ENCODE data around the gene PIK3C2A. TPM values are rescaled to one million over a fixed set of nuclear protein-coding genes. Genes with fewer than 3 reads are reported as not detected.
A peak's percentile ranks its signal among the peaks of the same experiment; 100 is the strongest.
"Not testable (repeated sequence)": the region's sequence is repeated elsewhere in the genome, so short reads cannot be mapped to it uniquely, and the experiment has no call there.

Gene PIK3C2A, protein sequence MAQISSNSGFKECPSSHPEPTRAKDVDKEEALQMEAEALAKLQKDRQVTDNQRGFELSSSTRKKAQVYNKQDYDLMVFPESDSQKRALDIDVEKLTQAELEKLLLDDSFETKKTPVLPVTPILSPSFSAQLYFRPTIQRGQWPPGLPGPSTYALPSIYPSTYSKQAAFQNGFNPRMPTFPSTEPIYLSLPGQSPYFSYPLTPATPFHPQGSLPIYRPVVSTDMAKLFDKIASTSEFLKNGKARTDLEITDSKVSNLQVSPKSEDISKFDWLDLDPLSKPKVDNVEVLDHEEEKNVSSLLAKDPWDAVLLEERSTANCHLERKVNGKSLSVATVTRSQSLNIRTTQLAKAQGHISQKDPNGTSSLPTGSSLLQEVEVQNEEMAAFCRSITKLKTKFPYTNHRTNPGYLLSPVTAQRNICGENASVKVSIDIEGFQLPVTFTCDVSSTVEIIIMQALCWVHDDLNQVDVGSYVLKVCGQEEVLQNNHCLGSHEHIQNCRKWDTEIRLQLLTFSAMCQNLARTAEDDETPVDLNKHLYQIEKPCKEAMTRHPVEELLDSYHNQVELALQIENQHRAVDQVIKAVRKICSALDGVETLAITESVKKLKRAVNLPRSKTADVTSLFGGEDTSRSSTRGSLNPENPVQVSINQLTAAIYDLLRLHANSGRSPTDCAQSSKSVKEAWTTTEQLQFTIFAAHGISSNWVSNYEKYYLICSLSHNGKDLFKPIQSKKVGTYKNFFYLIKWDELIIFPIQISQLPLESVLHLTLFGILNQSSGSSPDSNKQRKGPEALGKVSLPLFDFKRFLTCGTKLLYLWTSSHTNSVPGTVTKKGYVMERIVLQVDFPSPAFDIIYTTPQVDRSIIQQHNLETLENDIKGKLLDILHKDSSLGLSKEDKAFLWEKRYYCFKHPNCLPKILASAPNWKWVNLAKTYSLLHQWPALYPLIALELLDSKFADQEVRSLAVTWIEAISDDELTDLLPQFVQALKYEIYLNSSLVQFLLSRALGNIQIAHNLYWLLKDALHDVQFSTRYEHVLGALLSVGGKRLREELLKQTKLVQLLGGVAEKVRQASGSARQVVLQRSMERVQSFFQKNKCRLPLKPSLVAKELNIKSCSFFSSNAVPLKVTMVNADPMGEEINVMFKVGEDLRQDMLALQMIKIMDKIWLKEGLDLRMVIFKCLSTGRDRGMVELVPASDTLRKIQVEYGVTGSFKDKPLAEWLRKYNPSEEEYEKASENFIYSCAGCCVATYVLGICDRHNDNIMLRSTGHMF (N-terminal part only)
- polyA plus RNA-seq (2012; ENCODE audit: low read depth, missing spikeins) = 3.7 TPM

DNA sequence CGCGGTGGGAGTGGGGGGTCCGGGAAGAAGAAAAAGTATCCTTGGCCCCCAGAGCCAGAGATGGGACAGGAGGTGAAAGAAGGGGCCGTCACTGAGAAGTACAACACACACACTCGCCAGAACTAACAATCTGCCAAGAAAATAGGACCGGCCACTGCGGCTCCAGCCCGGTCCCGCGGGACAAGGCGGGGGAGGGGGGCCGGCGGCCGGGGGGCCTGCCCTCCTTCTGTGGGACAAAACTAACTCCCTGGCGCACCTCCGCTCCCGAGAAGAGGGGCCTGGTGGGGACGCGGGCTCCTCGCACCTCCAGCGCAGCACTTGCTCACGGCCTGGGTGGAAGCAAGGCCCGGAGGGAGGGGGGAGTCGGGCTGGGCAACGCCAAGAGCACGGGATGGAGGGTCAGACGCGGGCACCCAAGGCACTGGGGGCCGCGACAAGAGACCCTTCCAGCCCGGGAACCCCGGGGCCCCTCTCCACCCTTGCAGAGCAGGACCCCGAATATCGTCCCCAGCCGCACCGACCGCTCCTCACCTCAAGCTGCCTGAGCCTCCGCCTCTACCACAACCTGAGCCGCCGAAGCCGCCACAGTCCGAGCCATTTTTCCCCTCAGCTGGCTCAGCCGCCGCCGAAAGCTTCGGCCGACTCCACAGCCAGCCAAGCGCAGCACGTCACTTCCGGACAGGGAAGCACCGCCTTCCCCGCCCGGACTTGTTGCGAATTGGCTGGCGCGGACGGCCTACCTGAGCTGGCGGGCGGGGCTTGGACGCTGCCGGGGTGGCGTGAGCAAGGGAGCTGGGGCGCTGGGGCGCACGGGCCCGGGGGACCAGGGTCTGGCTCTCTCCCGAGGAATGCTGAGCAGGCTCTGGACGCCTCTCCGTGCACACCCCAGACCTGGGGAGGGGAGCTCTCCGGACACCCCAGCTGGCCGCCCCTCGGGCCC lies at the start of gene PIK3C2A:
Gene PIK3C2A, minus strand, starts transcription at position 670 of the 940 bp plus-strand sequence. CDS start 38,245 bp downstream, outside the sequence.
- DNase-seq (ENCODE audit: insufficient read length, low spot score) (peak; percentile 92), FAIRE-seq (peak; percentile 99)
- TF ChIP-seq PAX5 (IDR thresholded peaks at IDR 0.05; ENCODE audit: insufficient read depth, low read length, severe bottlenecking) = peak; percentile 15
- TF ChIP-seq POLR2A (IDR thresholded peaks at IDR 0.05; ENCODE audit: low read depth, low read length) = peak; percentile 78
- no peak for TF ChIP-seq SPI1 (IDR thresholded peaks at IDR 0.05; ENCODE audit: low read depth, low read length)
- peak; percentile 70 for TF ChIP-seq POLR2AphosphoS5 (IDR thresholded peaks at IDR 0.05; ENCODE audit: low read depth, low read length)

DNA sequence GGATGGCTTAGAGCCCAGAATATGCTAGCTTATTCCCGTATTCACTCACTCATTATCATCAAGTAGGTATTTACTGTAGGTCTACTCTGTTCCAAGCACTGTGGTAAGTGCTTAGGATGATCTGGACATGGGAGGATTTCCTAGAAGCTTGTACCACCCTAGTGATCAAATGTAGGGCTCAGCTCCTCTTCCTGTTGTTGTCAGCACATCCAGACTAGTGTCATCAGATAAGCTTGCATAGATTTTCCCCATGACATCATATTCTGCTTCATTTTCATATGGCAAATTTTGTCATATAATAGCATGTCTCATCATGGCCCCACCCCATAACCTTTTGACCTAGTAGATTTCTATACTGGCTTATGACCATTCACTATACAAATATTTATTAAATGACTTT lies 49.4 kb upstream of the PIK3C2A start:
- TF ChIP-seq POU2F2 (IDR thresholded peaks at IDR 0.05; ENCODE audit: low read depth, low read length) = no peak
- no peak for TF ChIP-seq POLR2A (IDR thresholded peaks at IDR 0.05; ENCODE audit: low read depth, low read length)
- TF ChIP-seq SPI1 (IDR thresholded peaks at IDR 0.05; ENCODE audit: low read depth, low read length) = no peak
- TF ChIP-seq PAX5 (IDR thresholded peaks at IDR 0.05; ENCODE audit: insufficient read depth, low read length, severe bottlenecking) = no peak
- no peak for TF ChIP-seq POLR2AphosphoS5 (IDR thresholded peaks at IDR 0.05; ENCODE audit: low read depth, low read length)
- no peak for TF ChIP-seq TAF1 (IDR thresholded peaks at IDR 0.05; ENCODE audit: low read depth, low read length)
- DNase-seq (ENCODE audit: insufficient read length, low spot score) = no peak
- FAIRE-seq = no peak

DNA sequence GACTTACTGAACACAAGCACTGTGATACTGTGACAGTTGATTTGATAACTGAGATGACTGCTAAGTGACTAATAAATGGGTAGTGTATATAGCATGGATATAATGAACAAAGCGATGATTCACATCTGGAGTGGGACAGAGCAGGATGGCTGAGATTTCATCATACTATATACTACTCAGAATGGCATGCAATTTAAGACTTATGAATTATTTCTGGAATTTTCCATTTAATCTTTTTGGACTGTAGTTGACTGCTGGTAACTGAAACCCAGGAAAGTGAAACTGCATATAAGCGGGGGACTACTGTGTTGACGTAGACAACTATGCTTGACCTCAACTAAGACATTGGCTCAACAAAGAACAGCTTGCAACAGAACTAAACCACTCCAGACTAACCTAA lies 48.7 kb upstream of the PIK3C2A start:
- DNase-seq (ENCODE audit: insufficient read length, low spot score) = no peak
- FAIRE-seq = no peak
- TF ChIP-seq POU2F2 (IDR thresholded peaks at IDR 0.05; ENCODE audit: low read depth, low read length) (no peak), POLR2A (IDR thresholded peaks at IDR 0.05; ENCODE audit: low read depth, low read length) (no peak), SPI1 (IDR thresholded peaks at IDR 0.05; ENCODE audit: low read depth, low read length) (no peak), PAX5 (IDR thresholded peaks at IDR 0.05; ENCODE audit: insufficient read depth, low read length, severe bottlenecking) (no peak), TAF1 (IDR thresholded peaks at IDR 0.05; ENCODE audit: low read depth, low read length) (no peak), POLR2AphosphoS5 (IDR thresholded peaks at IDR 0.05; ENCODE audit: low read depth, low read length) (no peak)

DNA sequence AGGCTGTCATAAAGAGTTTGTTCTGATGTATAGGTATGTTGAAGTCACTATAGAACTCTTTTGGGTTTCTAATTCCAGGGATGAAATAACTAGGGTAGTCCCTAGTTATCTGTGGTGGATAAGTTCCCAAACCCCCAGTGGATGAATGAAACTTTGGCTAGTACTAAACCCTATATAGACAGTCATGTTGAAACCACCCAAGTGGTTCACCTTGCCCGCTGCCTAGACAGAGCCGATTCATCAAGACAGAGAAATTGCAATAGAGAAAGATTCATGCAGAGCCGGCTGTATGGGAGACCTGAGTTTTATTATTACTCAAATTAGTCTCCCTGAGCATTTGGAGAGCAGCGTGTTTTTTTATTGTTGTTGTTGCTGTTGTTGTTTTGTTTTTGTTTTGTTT lies 44.9 kb upstream of the PIK3C2A start:
- no peak for TF ChIP-seq POLR2A (IDR thresholded peaks at IDR 0.05; ENCODE audit: low read depth, low read length)
- no peak for TF ChIP-seq POU2F2 (IDR thresholded peaks at IDR 0.05; ENCODE audit: low read depth, low read length)
- no peak for TF ChIP-seq PAX5 (IDR thresholded peaks at IDR 0.05; ENCODE audit: insufficient read depth, low read length, severe bottlenecking)
- TF ChIP-seq POLR2AphosphoS5 (IDR thresholded peaks at IDR 0.05; ENCODE audit: low read depth, low read length) = no peak
- TF ChIP-seq SPI1 (IDR thresholded peaks at IDR 0.05; ENCODE audit: low read depth, low read length) = no peak
- TF ChIP-seq TAF1 (IDR thresholded peaks at IDR 0.05; ENCODE audit: low read depth, low read length) = no peak
- no peak for FAIRE-seq
- DNase-seq (ENCODE audit: insufficient read length, low spot score) = no peak

DNA sequence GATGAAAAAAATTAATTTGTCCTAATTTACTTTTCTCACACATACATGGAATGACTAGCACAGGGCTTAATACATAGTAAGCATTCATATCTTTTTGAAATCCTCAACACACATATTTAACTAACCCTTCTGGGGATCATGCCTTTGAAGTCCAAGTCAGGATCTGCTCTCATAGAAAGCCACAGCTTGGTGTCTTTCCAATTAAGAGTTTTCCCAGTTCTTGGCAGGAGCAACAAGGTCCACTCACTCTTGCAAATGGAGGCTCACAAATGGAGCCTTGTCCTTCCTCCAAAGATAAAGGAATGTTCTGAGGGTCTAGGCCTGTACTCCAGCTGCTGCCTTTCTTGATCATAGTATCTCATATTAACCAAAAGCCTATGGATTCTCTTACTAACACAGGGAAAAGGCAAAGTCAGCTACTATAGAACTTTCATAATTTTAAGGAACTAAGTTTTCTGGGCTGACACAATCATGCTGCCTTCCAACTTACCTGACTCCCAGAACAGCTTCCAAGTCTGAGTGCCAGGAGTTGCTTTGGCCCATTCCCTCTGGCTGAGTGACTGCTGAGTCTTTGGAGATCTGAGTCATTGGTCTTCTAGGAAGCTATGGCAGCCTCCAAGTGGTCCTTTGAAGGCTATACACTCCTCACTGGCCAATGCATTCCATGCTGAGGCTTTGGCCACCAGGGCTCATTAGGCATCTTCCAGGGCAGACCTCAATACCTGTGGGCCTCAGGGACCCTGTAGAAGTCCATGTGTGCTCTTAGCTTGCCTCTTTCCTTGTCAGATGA lies 43.0 kb upstream of the PIK3C2A start:
- TF ChIP-seq POU2F2 (IDR thresholded peaks at IDR 0.05; ENCODE audit: low read depth, low read length) (no peak), SPI1 (IDR thresholded peaks at IDR 0.05; ENCODE audit: low read depth, low read length) (no peak), TAF1 (IDR thresholded peaks at IDR 0.05; ENCODE audit: low read depth, low read length) (no peak), POLR2A (IDR thresholded peaks at IDR 0.05; ENCODE audit: low read depth, low read length) (no peak), POLR2AphosphoS5 (IDR thresholded peaks at IDR 0.05; ENCODE audit: low read depth, low read length) (no peak), PAX5 (IDR thresholded peaks at IDR 0.05; ENCODE audit: insufficient read depth, low read length, severe bottlenecking) (no peak)
- no peak for FAIRE-seq
- DNase-seq (ENCODE audit: insufficient read length, low spot score) = no peak

DNA sequence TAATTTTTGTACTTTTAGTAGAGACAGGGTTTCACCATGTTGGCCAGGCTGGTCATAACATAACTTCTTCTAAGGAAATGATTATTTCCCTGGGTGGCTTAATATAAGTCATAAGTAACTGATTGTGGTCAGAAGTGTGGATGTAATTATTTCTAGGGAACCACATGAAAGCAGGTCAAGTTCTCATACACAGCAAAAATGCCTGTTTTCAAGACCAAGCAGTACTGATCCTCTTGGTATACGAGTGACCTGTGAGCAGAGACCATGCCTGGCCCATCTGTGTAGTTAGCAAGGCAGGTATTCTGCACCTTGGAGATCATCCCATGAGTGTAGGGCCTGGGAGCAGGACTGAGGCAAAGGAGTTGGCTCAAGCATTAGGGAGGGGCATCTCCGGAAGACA lies 36.3 kb upstream of the PIK3C2A start:
- FAIRE-seq (peak; percentile 35), DNase-seq (ENCODE audit: insufficient read length, low spot score) (no peak)
- TF ChIP-seq TAF1 (IDR thresholded peaks at IDR 0.05; ENCODE audit: low read depth, low read length) = no peak
- TF ChIP-seq POU2F2 (IDR thresholded peaks at IDR 0.05; ENCODE audit: low read depth, low read length) = no peak
- no peak for TF ChIP-seq POLR2AphosphoS5 (IDR thresholded peaks at IDR 0.05; ENCODE audit: low read depth, low read length)
- no peak for TF ChIP-seq PAX5 (IDR thresholded peaks at IDR 0.05; ENCODE audit: insufficient read depth, low read length, severe bottlenecking)
- no peak for TF ChIP-seq SPI1 (IDR thresholded peaks at IDR 0.05; ENCODE audit: low read depth, low read length)
- TF ChIP-seq POLR2A (IDR thresholded peaks at IDR 0.05; ENCODE audit: low read depth, low read length) = no peak

DNA sequence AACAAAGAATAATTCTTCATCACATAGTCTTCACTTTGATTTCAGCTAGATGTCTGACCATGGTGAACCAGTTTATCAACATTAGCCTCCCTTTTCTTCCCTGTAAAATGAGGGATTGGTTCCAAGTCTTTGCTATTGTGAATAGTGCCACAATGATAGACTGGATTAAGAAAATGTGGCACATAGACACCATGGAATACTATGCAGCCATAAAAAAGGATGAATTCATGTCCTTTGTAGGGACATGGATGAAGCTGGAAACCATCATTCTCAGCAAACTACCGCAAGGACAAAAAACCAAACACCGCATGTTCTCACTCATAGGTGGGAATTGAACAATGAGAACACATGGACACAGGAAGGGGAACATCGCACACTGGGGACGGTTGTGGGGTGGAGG lies 35.2 kb upstream of the PIK3C2A start:
- not testable (repeated sequence) for FAIRE-seq; DNase-seq (ENCODE audit: insufficient read length, low spot score)

DNA sequence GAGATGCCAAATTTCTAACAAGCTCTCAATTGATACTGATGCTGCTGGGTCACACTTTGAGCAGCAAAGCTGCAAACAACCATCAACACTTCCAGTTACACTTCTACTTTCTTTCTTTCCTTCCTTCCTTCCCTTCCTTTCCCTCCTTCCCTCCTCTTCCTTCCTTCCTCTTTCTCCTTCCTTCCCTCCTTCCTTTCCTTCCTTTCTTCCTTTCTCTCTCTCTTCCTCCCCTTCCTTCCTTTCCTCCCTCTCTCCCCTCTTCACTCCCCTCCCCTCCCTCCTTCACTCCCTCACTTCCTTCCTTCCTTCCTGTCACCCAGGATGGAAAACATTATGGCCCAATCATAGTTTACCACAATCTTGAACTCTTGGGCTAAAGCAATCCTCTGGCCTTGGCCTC lies 33.0 kb upstream of the PIK3C2A start:
- TF ChIP-seq TAF1 (IDR thresholded peaks at IDR 0.05; ENCODE audit: low read depth, low read length) (no peak), SPI1 (IDR thresholded peaks at IDR 0.05; ENCODE audit: low read depth, low read length) (no peak), POLR2AphosphoS5 (IDR thresholded peaks at IDR 0.05; ENCODE audit: low read depth, low read length) (no peak), POLR2A (IDR thresholded peaks at IDR 0.05; ENCODE audit: low read depth, low read length) (no peak), PAX5 (IDR thresholded peaks at IDR 0.05; ENCODE audit: insufficient read depth, low read length, severe bottlenecking) (no peak), POU2F2 (IDR thresholded peaks at IDR 0.05; ENCODE audit: low read depth, low read length) (no peak)
- no peak for FAIRE-seq

DNA sequence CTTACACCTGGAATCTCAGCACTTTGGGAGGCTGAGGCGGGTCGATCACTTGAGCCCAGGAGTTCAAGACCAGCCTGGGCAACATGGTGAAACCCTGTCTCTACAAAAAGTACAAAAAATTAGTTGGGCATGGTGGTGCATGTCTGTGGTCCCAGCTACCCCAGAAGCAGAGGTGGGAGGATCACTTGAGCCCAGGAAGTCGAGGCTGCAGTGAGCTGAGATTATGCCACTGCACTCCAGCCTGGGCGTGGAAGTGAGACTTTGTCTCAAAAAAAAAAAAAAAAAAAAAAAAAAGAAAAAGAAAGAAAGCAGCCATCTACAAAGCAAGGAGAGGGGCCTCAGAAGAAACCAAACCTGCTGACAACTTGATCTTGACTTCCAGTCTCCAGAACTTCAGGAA lies 32.1 kb upstream of the PIK3C2A start:
- FAIRE-seq; DNase-seq (ENCODE audit: insufficient read length, low spot score): not testable (repeated sequence)

More for the DNA sequence above, 33.0 kb upstream of the PIK3C2A start:
- DNase-seq (ENCODE audit: insufficient read length, low spot score) = no peak

All from GM12891 (cell line).